ENCODE results near the gene SKIDA1.

The SKIDA1 gene

DNA sequence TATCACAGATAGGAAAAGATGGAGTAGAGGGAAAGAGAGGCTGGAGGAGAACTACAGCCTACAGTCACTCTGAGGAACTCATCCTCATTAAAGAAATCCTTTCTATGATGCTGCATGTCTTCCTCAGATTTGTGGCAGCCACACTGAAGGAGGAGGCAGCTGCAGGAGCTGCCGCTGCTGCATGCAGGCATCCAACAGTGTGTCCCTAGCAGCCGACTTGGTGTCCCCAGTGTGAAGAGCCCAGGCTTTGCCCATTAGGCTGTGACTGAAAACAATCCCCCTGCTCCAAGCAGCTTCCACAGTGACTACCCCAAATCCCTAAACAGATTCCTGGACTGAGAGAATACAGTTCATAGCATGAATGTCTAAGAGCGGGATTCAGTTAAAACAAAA lies 23.1 kb downstream of the SKIDA1 start:
- in situ Hi-C loops (cut with MboI; ENCODE audit: low sequenced_read_pairs): no loop called here

GRCh38 chr10:21501731-21502347 lies 23.6 kb downstream of the SKIDA1 start:
- in situ Hi-C loops (cut with MboI; ENCODE audit: low sequenced_read_pairs): no loop called here

DNA sequence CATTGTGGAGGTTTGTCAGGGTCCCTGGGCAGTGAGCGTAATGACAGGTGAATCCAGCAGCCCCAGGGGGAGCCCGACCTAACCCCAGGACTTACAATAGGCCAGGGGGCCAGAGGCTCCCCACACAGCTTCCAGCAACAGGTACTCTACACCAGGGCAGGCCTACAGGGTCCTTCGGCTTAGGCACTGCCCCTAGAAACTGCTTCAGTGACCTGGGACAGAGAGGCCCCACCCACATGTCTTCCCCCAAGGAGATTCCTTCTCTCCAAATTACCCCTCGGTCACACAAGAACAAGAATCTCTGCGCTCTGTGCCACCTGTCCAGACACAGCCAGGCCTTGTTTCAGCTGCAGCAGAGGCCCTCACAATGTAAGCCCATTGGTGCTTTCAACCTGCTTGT lies 24.4 kb downstream of the SKIDA1 start:
- in situ Hi-C loops (cut with MboI; ENCODE audit: low sequenced_read_pairs): no loop called here

- in situ Hi-C loops (cut with MboI; ENCODE audit: low sequenced_read_pairs): no loop called here
Measured at GRCh38 chr10:21500578-21500910, 24.9 kb downstream of the SKIDA1 start.

GRCh38 chr10:21499701-21500577 lies 25.5 kb downstream of the SKIDA1 start:
- in situ Hi-C loops (cut with MboI; ENCODE audit: low sequenced_read_pairs): no loop called here

GRCh38 chr10:21498986-21499385 lies 26.5 kb downstream of the SKIDA1 start:
- in situ Hi-C loops (cut with MboI; ENCODE audit: low sequenced_read_pairs): no loop called here

- in situ Hi-C loops (cut with MboI; ENCODE audit: low sequenced_read_pairs): no loop called here
Measured at GRCh38 chr10:21498377-21498776, 27.1 kb downstream of the SKIDA1 start.

GRCh38 chr10:21497177-21497807 lies 28.2 kb downstream of the SKIDA1 start:
- in situ Hi-C loops (cut with MboI; ENCODE audit: low sequenced_read_pairs): no loop called here

- in situ Hi-C loops (cut with MboI; ENCODE audit: low sequenced_read_pairs): no loop called here
Measured at GRCh38 chr10:21496343-21497176, 28.9 kb downstream of the SKIDA1 start.

GRCh38 chr10:21495752-21496342 lies 29.6 kb downstream of the SKIDA1 start:
- in situ Hi-C loops (cut with MboI; ENCODE audit: low sequenced_read_pairs): no loop called here

- in situ Hi-C loops (cut with MboI; ENCODE audit: low sequenced_read_pairs): no loop called here
Measured at GRCh38 chr10:21495002-21495751, 30.3 kb downstream of the SKIDA1 start.

GRCh38 chr10:21494191-21495001 lies 31.1 kb downstream of the SKIDA1 start:
- in situ Hi-C loops (cut with MboI; ENCODE audit: low sequenced_read_pairs): no loop called here

GRCh38 chr10:21493784-21494183 lies 31.7 kb downstream of the SKIDA1 start:
- in situ Hi-C loops (cut with MboI; ENCODE audit: low sequenced_read_pairs): no loop called here

- in situ Hi-C loops (cut with MboI; ENCODE audit: low sequenced_read_pairs): no loop called here
Measured at GRCh38 chr10:21492421-21492820, 33.1 kb downstream of the SKIDA1 start.

DNA sequence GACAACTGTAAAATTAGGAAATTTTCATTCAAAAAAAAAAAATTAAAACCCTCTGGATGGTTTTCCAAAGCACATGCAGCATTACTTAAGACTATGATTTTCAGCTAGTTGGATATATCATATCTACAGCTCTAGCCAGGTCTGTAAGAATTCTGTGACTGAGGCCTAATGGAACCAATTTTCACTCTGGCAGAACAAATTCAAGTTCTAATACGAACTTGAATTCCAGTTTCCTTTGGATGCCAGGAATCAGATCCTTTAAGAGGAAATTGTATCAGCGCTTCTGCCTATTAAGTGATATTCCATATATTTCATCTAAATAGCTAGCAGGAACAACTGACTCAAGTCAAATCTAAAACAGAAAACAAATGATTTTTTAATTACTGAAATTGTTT lies 34.8 kb downstream of the SKIDA1 start:
- in situ Hi-C loops (cut with MboI; ENCODE audit: low sequenced_read_pairs): no loop called here

- in situ Hi-C loops (cut with MboI; ENCODE audit: low sequenced_read_pairs): no loop called here
Measured at GRCh38 chr10:21490028-21490710, 35.3 kb downstream of the SKIDA1 start.

DNA sequence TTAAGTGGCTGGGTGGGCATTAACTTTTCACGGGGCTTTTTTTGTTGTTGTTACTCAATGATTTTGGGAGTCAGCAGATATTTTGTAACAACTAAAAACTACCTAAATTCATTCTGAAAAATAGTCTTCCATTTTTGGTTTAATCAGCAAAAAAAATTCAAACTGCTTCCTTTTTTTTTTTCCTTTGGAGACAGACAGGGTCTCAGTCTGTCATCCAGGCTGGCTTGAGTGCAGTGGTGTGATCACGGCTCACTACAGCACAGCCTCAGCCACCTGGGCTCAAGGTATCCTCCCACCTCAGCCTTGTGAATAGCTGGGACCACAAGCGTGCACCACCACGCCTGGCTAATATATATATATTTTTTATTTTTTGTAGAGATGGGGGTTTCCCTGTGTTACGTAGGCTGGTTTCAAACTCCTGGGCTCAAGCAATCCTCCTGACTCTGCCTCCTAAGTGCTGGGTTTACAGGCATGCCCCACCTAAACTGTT lies 36.5 kb downstream of the SKIDA1 start:
- in situ Hi-C loops (cut with MboI; ENCODE audit: low sequenced_read_pairs): no loop called here

- in situ Hi-C loops (cut with MboI; ENCODE audit: low sequenced_read_pairs): no loop called here
Measured at GRCh38 chr10:21488246-21488956, 37.1 kb downstream of the SKIDA1 start.
